Subcutaneous adipose tissue (tissue), 4 donors: ENCODE data around the gene CAST. TPM values are rescaled to one million over a fixed set of nuclear protein-coding genes. Genes with fewer than 3 reads are reported as not detected.

ENCODE experiments used
- total RNA-seq, 4 donors: library from RNA; depleted of rRNA; stranded (reverse); fragments of >200 nt; gene quantifications; one replicate each; pipeline ENCODE4 v1.1.0, GENCODE V29; 2016
- TF ChIP-seq, protein P1 (sequence below): fragments of 450-650 bp; IDR thresholded peaks from one replicate; pipeline ENCODE4 v1.5.1; 2016; ENCODE audit warnings: low read depth, mild to moderate bottlenecking, control low read depth, antibody characterized with exemption, moderate library complexity

Gene CAST
- total RNA-seq, 4 donors from 2014 or later = 296 to 432 (median 373) TPM

GRCh38 chr5:96652769-96653454 is 9.3 kb upstream of the CAST start:
- TF ChIP-seq, protein P1, sequence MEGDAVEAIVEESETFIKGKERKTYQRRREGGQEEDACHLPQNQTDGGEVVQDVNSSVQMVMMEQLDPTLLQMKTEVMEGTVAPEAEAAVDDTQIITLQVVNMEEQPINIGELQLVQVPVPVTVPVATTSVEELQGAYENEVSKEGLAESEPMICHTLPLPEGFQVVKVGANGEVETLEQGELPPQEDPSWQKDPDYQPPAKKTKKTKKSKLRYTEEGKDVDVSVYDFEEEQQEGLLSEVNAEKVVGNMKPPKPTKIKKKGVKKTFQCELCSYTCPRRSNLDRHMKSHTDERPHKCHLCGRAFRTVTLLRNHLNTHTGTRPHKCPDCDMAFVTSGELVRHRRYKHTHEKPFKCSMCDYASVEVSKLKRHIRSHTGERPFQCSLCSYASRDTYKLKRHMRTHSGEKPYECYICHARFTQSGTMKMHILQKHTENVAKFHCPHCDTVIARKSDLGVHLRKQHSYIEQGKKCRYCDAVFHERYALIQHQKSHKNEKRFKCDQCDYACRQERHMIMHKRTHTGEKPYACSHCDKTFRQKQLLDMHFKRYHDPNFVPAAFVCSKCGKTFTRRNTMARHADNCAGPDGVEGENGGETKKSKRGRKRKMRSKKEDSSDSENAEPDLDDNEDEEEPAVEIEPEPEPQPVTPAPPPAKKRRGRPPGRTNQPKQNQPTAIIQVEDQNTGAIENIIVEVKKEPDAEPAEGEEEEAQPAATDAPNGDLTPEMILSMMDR = no peak

DNA sequence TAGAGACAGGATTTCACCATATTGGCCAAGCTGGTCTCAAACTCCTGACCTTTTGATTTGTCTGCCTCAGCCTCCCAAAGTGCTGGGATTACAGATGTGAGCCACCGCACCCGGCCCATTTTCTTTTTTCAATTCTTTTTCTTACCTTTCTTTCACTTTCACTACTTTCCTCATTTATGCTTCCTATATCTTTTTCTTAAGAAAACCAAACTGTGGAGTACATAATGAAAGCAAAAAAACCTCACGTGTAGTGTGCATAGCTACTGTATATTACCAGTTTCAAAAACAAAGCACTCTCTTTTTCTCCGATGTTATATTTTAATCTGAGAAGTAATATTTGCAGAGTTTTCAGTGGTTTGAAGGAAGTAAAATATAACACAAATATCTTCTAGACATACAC is 8.0 kb upstream of the CAST start:
- TF ChIP-seq, protein P1 = no peak

- TF ChIP-seq, protein P1 = no peak
These were observed 7.1 kb upstream of the CAST start for GRCh38 chr5:96655085-96655484.

- TF ChIP-seq, protein P1 = no peak
These were observed 6.7 kb upstream of the CAST start for GRCh38 chr5:96655506-96655905.

GRCh38 chr5:96657068-96657467 is 5.1 kb upstream of the CAST start:
- TF ChIP-seq, protein P1 = no peak

GRCh38 chr5:96658272-96658671 is 3.9 kb upstream of the CAST start:
- TF ChIP-seq, protein P1 = no peak

GRCh38 chr5:96659170-96659569 is 3.0 kb upstream of the CAST start:
- TF ChIP-seq, protein P1 = no peak
